Measurements from ENCODE around the gene MAN1A1. TPM values are rescaled to one million over a fixed set of nuclear protein-coding genes. Genes with fewer than 3 reads are reported as not detected.

Gene MAN1A1
- total and polyA plus RNA-seq, 2 of the 8 experiments (the other 6 are each of a cell fraction or from before 2014, with no cell fraction given) = 1.8 to 5.4 TPM

DNA sequence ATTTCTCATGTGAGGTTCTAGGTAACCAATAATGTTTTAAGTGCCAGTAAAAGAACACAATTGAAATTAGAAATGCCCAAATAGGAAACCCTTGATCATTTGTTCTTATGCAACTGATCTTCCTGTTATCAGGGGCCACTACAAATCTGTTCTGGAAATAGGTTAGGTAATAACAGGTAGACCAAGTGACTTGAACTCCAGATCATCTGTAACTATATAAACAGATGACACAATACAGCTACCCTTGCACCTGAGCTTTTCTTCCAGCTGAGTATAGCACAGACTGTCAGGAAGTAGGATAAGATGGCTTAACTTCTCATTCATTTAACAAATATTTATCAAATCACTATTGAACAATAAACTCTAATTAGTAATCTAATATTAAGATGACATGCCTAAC, 52.5 kb downstream of the MAN1A1 start:
- ChIA-PET CTCF (ENCODE audit: partially characterized antibody) (no interaction called here), POLR2A (ENCODE audit: partially characterized antibody) (no interaction called here)
- H2BK120ac ChIP-seq (replicated peaks; ENCODE audit: low read depth, low read length) = no peak overlapping the region
- H3K36me3 ChIP-seq (ENCODE audit: control insufficient read depth in 2 of 4, insufficient read depth in 4 of 4, low read length in 3 of 4) = no peaks in the 10 kb centered on the region
- H3K27ac ChIP-seq (ENCODE audit: low read depth, low read length) = no peak overlapping the region
- H2AFZ ChIP-seq (ENCODE audit: low read length) = no peak overlapping the region
- DNase-seq (ENCODE audit: low read depth in 1 of 2, low spot score in 2 of 2) (no peak), FAIRE-seq (no peak)
- no peak overlapping the region for H3K14ac ChIP-seq (ENCODE audit: insufficient read length)
- H3K79me2 ChIP-seq (ENCODE audit: control insufficient read depth in 1 of 2, insufficient read depth in 2 of 2, low read length in 2 of 2) = no peaks in the 10 kb centered on the region
- H4K8ac ChIP-seq (ENCODE audit: extremely low read depth, insufficient read depth, low read length) = no peak overlapping the region
- no peak overlapping the region for H3K18ac ChIP-seq (ENCODE audit: extremely low read depth, low read length)
- no peak overlapping the region for H2BK20ac ChIP-seq (ENCODE audit: low read length)
- no peak overlapping the region for H2BK12ac ChIP-seq (ENCODE audit: low read depth, low read length)
- H2BK15ac ChIP-seq (ENCODE audit: low read length) = no peak overlapping the region
- no peak overlapping the region for H2BK5ac ChIP-seq (ENCODE audit: low read depth, low read length)
- no peak overlapping the region for H3K9ac ChIP-seq (replicated peaks in 1 of 4; ENCODE audit: extremely low read depth in 1 of 4, low read depth in 3 of 4, low read length in 3 of 4)
- H3K4me2 ChIP-seq (ENCODE audit: insufficient read depth in 1 of 2, low read depth in 2 of 2, low read length in 2 of 2) = no peak overlapping the region
- no peak overlapping the region for H3K4ac ChIP-seq (replicated peaks; ENCODE audit: insufficient read length, low read depth, low read length)
- no peak overlapping the region for H4K5ac ChIP-seq (ENCODE audit: insufficient read length, low read depth, low read length)
- peaks cover 0 to 9% (median 6%) of the 10 kb centered on the region in 4 experiments; a peak in 6 of 7 replicates for H3K4me1 ChIP-seq (replicated peaks in 1 of 4; ENCODE audit: control insufficient read depth in 3 of 4, insufficient read depth in 4 of 4, low read length in 3 of 4)
- no peaks in the 10 kb centered on the region for H3K79me1 ChIP-seq (ENCODE audit: low read depth, low read length)
- no peaks in the 10 kb centered on the region for H3K9me3 ChIP-seq (ENCODE audit: insufficient read depth in 2 of 2, low read depth in 1 of 2, low read length in 1 of 2)
- no peaks in the 10 kb centered on the region for H3K27me3 ChIP-seq (replicated peaks in 1 of 4; ENCODE audit: control insufficient read depth in 3 of 4, extremely low read depth in 1 of 4, insufficient read depth in 3 of 4, low read length in 3 of 4)
- no peak overlapping the region for H3K56ac ChIP-seq (replicated peaks; ENCODE audit: insufficient read length, low read depth, low read length)
- no peak for TF ChIP-seq GTF2F1 (IDR thresholded peaks at IDR 0.05; ENCODE audit: borderline replicate concordance, low read depth, low read length)
- H3K23ac ChIP-seq (ENCODE audit: insufficient read length) = no peak overlapping the region
- no peak overlapping the region for H2AK5ac ChIP-seq (ENCODE audit: low read depth, low read length)
- H3K4me3 ChIP-seq (ENCODE audit: extremely low read depth in 1 of 4, insufficient read depth in 2 of 4, low read depth in 3 of 4, low read length in 4 of 4) = no peak overlapping the region
- H4K91ac ChIP-seq (replicated peaks; ENCODE audit: insufficient read length, low read length) = no peak overlapping the region
- no peaks in the 10 kb centered on the region for H4K20me1 ChIP-seq (replicated peaks in 1 of 2; ENCODE audit: control insufficient read depth in 1 of 2, insufficient read depth in 2 of 2, low read length in 2 of 2)
- no peaks in the 10 kb centered on the region for H3K23me2 ChIP-seq (ENCODE audit: low read depth, low read length)
